ENCODE results near the gene PCSK9.
"Not testable (repeated sequence)": the region's sequence is repeated elsewhere in the genome, so short reads cannot be mapped to it uniquely, and the experiment has no call there.

PCSK9 gene

DNA sequence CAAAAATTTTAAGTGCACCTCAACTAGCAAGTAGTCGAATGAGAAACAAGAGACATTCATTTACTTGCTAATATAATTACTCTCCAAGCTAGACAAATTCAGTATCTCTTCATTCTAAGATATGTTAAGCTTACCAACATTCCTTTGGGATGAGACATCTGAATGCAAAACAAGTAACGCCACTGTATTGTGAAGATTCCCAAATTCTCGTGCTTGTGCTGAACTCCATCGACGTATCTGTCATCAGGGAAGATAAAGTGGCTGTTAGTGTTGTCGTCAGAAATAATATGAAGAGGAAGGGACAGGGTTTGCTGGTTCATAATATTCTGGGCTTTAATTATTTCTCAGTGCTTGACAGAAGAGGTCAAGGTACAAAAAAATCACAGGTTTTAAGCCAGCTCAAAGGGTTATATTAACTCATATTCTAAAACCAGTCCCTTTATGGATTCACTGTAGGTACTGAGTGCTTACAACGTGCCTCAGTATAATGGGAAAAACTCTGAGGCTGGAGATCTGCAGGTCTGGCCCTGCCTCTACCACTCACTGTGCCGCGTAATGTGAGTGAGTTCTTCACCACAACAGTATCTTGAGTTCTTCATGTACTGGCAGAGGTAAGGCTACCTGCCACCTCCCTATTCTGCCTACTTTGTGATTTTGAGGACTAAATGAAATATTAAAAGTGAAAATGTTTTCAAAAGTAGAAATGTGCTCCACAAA is 42.0 kb downstream of the PCSK9 start:
- DNase-seq (ENCODE audit: low read depth) = no peak

DNA sequence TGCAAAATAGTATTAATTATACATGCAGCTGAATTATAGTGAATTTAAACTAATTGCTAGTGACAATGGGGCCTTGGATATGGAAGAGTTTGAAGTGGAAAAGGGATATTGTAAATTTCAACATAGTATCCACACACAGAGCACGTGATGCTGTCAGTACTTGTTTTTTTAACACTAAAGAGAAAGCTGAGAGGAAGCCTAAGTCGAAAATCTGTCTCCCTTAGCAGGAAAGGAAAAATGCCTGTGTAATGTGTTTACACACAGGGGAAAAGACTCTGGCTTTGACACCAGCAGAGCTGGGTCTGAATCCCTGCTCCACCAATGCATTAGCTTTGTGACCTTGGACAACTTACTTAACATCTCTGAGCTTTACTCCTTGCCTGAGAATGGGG is 42.6 kb downstream of the PCSK9 start:
- DNase-seq (ENCODE audit: low read depth) = no peak

DNA sequence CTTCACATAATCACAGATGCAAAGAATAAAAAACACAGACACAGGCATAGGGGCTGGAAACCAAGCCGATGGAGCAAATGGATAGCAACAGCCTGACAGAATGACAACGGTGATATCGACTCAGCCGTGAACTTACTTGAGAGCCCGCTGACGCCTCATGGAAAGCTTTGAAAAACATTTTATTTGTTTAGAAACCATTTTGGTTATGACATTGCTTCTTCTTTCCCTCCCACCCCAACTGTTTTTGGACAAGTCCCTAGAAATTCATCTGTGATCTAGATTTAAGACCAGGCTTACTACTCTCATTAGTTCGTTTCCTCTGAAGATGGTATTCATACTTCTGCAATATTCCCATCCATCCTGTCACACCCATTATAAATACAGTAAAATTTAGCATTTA is 44.9 kb downstream of the PCSK9 start:
- DNase-seq (ENCODE audit: low read depth) = no peak

DNA sequence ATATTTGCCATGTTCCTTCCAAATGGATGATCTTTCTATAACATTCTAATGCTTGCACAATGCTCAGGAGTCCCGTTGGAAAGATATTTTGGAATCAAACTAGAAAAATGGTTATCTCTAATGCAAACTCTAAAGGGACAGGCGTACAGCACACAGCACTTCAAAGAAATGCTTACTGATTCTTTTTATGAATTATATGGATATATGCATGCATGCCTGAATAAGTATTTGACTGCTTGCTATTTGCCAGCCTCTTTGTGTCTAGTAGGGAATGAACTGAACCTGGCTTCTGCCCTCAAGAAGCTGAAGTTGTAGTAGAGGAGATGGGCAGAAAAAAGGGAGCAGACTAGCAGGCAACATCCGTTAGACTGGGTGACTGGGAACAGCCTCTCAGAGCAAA is 48.1 kb downstream of the PCSK9 start:
- no peak for DNase-seq (ENCODE audit: low read depth)

DNA sequence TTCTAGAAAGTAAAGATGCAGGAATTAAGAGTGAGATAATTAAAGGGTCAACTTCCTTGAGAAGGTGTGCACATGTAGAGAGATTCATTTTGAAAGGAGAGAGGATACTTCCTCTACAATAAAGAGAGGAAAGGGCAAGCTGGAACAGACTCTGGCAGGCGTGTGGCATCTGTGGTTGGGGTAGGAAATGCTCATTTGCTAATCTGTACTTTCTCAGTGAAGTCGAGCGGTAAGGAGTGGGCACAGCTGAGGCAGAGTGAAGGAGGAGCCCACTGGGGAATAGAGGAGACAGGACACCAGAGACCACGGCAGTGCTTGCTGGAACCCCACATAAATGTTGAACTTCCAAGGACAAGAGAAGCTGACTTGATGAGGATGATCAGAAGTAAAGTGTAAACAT is 49.1 kb downstream of the PCSK9 start:
- no peak for DNase-seq (ENCODE audit: low read depth)

DNA sequence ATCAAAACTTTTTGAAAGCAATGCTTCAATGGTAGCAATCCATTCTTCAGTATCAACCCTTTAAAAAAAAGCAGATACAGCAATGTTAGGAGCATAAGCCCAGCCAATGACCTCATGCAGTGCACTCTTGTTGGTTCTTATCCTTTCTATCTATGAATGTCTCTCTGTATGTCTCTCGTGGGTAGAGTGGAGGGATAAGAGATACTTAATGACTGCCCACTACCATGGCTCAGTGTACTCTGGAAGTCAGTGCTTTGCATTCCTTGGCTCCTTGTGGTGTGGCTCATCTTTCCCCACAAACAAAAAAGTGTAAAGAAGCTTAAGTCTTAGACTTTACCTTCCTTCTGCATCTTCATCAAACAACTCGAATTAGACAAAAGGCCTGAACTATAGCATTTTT is 50.3 kb downstream of the PCSK9 start:
- no peak for DNase-seq (ENCODE audit: low read depth)

DNA sequence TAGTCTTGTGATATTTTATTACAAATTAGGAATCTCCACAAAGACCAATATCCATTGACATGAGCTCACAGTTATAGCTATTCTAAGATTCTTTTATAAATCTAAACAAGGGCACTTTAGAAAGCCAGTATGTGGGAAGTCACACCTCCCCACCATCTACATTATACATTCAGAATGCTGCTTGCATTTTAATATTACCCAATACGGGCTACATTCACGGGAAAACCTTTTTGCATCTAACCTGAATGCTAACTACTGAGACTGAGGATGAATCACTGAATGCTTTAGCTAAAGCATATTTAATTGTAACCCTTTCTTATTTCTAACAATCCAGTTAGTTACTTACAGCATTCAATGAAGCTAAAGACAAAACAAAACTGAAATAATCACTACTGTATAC is 53.1 kb downstream of the PCSK9 start:
- DNase-seq (ENCODE audit: low read depth) = no peak

DNA sequence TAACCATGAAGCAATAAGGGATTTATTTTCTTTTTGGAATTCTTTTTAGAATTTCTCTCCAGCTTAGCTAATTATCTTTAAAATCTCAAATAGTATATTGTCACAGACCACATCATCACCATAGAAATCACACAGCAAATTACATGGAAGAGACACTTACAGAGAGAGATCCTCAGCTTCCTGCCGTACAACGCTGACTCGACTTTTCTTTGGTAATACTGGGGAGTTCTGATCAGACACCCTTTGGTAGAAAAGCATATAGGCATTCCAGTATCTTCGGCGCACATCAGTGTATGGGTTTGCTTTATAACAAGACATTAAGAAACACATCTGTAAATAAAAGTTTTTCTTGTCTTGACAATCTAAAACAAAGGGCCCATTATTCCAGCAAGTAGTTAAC is 55.7 kb downstream of the PCSK9 start:
- no peak for DNase-seq (ENCODE audit: low read depth)

DNA sequence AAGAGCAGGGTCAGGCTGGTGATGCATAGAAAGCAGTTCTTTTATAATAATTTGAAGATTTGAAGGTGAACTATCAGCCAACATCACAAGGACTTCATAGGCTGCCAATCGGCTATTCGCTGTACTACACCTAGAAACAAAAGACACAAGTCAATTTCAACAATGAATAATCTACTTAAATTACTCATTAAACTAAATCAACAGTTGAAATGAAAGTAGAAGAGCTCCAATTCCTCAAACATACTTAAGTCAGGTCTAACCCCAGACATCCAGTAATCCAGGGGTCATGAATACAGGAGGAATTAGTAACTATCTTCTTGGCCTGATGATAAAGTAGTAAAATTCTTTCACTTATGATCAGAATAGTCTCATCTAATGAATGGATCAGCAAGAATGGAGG is 64.5 kb downstream of the PCSK9 start:
- DNase-seq (ENCODE audit: low read depth) = no peak

DNA sequence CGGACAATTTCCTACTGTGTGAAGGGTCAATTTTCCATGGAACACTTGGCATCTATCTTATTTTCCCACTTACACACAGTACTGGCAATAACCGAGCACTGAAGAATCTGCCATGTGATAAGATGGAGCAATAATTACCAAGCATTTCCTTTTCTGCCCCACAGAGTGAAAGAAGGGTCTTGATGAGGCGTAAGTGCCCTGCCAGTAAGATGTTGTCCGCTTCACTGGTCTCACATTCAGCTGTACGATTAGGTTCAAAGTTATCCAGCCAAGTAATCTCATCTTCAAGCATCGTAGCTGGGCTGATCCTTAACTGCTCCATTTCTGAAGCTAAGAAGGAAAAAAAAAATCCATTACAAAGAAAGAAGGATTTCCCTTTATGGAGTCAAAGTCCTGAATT is 67.8 kb downstream of the PCSK9 start:
- no peak for DNase-seq (ENCODE audit: low read depth)

DNA sequence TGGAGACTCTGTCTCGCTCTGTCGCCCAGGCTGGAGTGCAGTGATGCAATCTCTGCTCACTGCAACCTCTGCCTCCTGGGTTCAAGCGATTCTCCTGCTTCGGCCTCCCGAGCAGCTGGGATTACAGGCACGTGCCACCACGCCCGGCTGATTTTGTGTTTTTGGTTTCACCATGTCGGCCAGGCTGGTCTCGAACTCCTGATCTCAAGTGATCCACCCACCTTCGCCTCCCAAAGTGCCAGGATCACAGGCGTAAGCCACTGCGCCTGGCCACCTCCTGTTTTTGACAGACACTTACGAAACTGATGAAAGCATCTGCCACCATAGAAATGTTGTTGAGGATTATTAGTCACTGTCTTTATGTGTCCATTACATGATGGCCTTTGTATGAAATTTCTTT is 69.7 kb downstream of the PCSK9 start:
- DNase-seq (ENCODE audit: low read depth) = not testable (repeated sequence)
